ENCODE measurements around the gene CRYBG1. TPM values are rescaled to one million over a fixed set of nuclear protein-coding genes. Genes with fewer than 3 reads are reported as not detected.
A peak's percentile ranks its signal among the peaks of the same experiment; 100 is the strongest.

The CRYBG1 gene
- polyA plus RNA-seq, 1 experiment = 0.75 TPM

DNA sequence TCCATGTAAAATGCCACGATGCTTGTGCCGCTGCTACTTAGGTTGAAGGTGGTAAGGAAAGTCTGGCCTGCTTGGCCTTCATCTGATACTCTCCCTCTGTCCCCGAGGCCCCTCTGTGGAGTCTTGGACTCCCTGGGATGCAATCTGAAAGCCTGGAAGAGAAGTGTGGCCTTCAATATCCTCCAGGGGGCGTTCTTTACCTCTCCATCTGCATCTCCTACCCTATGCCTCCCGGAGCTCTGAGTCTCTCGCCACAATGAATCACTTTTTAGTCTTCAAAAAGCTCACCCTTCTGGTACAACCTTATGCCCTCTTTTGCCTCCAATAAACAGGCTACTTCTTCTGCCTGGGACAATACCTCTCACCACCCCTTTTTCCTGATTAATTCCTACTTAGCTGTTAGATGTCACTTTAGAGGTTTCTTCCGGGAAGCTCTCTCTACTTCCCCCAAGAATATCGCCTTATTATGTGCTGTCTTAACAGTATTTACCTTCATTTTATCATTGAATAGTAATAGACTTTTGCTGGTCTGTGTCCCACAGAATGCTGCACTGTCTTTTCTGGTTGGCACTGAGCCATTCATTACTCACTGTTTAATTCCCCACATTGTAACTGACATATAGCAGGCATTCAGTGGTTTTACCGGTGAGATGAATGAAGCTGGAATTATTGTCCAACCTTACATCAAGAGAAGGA is 21.0 kb upstream of the CRYBG1 start:
- H3K4me3 ChIP-seq (ENCODE audit: low read depth, low read length) = no peak overlapping the region
- DNase-seq (ENCODE audit: low read depth) = peak; percentile 8
- H3K36me3 ChIP-seq (ENCODE audit: control insufficient read depth, insufficient read depth, low read length) = no peaks in the 10 kb centered on the region
- ChIA-PET CTCF (interaction anchor here (0.6 to 2.6 kb wide), 29 partner anchors 8 to 909 kb away, joined by 3 to 22 read pairs (median 4); partner anchors contain the start of genes ATG5 and CRYBG1), POLR2A (no interaction called here)
- TF ChIP-seq, protein P1, sequence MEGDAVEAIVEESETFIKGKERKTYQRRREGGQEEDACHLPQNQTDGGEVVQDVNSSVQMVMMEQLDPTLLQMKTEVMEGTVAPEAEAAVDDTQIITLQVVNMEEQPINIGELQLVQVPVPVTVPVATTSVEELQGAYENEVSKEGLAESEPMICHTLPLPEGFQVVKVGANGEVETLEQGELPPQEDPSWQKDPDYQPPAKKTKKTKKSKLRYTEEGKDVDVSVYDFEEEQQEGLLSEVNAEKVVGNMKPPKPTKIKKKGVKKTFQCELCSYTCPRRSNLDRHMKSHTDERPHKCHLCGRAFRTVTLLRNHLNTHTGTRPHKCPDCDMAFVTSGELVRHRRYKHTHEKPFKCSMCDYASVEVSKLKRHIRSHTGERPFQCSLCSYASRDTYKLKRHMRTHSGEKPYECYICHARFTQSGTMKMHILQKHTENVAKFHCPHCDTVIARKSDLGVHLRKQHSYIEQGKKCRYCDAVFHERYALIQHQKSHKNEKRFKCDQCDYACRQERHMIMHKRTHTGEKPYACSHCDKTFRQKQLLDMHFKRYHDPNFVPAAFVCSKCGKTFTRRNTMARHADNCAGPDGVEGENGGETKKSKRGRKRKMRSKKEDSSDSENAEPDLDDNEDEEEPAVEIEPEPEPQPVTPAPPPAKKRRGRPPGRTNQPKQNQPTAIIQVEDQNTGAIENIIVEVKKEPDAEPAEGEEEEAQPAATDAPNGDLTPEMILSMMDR (IDR thresholded peaks at IDR 0.05; ENCODE audit: insufficient read depth, low read depth, low read length) = peak; percentile 87
- peaks cover 2% of the 10 kb centered on the region for H3K27me3 ChIP-seq (ENCODE audit: control insufficient read depth, insufficient read depth, low read length)

DNA sequence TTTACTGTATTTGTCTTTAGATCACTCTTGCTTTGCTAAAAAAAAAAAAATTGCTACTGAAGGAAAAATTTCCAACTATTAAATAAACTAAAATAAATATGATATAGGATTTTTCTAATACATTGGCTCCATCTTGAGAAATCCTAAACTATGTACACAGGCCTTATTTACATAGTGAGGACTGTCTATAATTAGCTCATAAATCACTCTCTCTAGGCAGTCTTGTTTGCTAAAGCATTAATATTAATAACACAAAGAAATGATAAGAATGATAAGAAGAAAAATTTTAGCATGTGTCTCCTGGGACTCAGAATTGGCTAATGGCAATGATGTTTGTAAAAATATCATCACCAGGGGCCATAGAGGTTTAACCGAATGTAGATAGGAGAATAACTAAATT is 13.3 kb upstream of the CRYBG1 start:
- ChIA-PET CTCF (interaction anchor here (1.2 to 3.0 kb wide), 3 partner anchors 8 to 50 kb away, joined by 3 to 16 read pairs (median 7); partner anchors contain the start of gene CRYBG1), POLR2A (no interaction called here)
- TF ChIP-seq, protein P1 (IDR thresholded peaks at IDR 0.05; ENCODE audit: insufficient read depth, low read depth, low read length) = no peak
- DNase-seq (ENCODE audit: low read depth) = no peak
- Histone ChIP-seq H3K36me3 (ENCODE audit: control insufficient read depth, insufficient read depth, low read length) (no peaks in the 10 kb centered on the region), H3K27me3 (ENCODE audit: control insufficient read depth, insufficient read depth, low read length) (no peaks in the 10 kb centered on the region), H3K4me3 (ENCODE audit: low read depth, low read length) (no peak overlapping the region)

DNA sequence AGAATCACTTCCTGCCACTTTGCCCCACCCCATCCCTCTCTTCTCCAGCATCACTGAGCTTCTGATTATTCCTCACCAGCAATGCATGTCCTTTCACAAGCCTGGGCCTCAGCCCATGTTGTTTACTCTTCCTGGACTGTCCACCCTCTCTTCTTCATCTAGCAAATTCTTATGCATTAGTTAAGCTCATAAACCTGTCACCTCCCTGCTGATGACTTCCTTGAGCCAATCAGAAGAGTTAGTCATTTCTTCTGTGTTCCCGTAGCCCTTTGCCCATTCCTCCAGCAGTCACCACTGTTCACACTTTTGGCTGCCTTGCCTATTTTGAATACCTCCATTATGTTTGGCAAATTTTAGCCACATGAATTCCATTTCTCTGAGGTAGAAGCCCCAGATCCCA is 4.1 kb upstream of the CRYBG1 start:
- Histone ChIP-seq H3K36me3 (ENCODE audit: control insufficient read depth, insufficient read depth, low read length) (no peaks in the 10 kb centered on the region), H3K27me3 (ENCODE audit: control insufficient read depth, insufficient read depth, low read length) (peaks cover 13% of the 10 kb centered on the region), H3K4me3 (ENCODE audit: low read depth, low read length) (no peak overlapping the region)
- TF ChIP-seq, protein P1 (IDR thresholded peaks at IDR 0.05; ENCODE audit: insufficient read depth, low read depth, low read length) = no peak
- ChIA-PET CTCF (interaction anchor here (1.1 to 2.2 kb wide), 2 partner anchors 17 to 89 kb away, joined by 3 to 5 read pairs; no protein-coding TSS in a partner anchor), POLR2A (no interaction called here)
- no peak for DNase-seq (ENCODE audit: low read depth)

DNA sequence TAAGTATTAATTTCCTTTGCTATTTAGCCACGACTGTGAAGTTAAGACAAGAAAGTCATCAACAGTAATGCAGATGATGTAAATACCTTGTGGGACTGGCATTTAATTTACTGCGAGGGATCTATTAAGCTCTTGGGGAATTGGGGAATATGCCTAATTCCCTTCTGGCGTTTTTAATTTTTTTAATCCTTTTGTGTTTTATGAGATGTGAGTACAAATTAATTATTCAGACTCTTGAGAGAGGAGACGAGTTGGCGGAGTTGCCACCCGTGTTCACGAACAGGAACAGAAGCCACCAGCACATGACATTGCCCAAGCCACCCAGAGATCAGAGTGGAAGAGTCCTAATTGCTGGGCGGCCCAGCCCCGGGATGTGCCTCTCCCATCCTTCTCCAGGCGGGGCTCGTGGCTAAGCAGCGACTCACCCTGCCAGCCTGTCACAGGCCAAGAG is 533 bp upstream of the CRYBG1 start:
- H3K4me3 ChIP-seq (ENCODE audit: low read depth, low read length) = no peak overlapping the region
- POLR2A ChIA-PET = no interaction called here
- TF ChIP-seq, protein P1 (IDR thresholded peaks at IDR 0.05; ENCODE audit: insufficient read depth, low read depth, low read length) = no peak
- DNase-seq (ENCODE audit: low read depth) = no peak
- H3K27me3 ChIP-seq (ENCODE audit: control insufficient read depth, insufficient read depth, low read length) = peaks cover 14% of the 10 kb centered on the region
- no peaks in the 10 kb centered on the region for H3K36me3 ChIP-seq (ENCODE audit: control insufficient read depth, insufficient read depth, low read length)
- CTCF ChIA-PET = interaction anchor here (0.9 to 5.0 kb wide), 12 partner anchors 10 to 619 kb away, joined by 3 to 33 read pairs (median 5); no protein-coding TSS in a partner anchor

DNA sequence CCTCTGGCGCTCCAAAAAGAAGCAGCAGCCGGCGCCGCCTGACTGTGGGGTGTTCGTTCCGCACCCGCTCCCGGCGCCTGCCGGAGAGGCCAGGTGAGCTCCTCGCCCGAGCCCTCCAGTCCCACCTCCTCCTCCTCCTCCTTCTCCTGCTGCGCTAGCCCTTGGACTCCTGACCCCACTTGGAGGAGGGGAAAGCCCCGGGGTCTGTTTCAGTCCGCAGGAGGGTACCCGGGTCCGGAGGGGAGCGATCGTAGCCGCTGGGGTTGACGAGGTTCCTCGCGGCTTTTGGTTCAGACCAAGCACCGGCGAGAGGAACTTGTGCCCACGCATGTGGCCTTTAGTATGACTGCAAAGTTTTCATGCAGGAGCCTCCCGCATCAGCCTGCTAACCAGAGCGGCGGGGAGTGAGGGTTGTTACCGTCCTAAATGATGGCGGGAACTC is 493 bp downstream of the CRYBG1 start:
- Histone ChIP-seq H3K36me3 (ENCODE audit: control insufficient read depth, insufficient read depth, low read length) (no peaks in the 10 kb centered on the region), H3K27me3 (ENCODE audit: control insufficient read depth, insufficient read depth, low read length) (peaks cover 14% of the 10 kb centered on the region), H3K4me3 (ENCODE audit: low read depth, low read length) (peak overlapping the region; percentile 35)
- ChIA-PET POLR2A (no interaction called here), CTCF (interaction anchor here (0.6 to 5.0 kb wide), 21 partner anchors 10 to 1271 kb away, joined by 3 to 33 read pairs (median 4); partner anchors contain the start of gene ATG5)
- TF ChIP-seq, protein P1 (IDR thresholded peaks at IDR 0.05; ENCODE audit: insufficient read depth, low read depth, low read length) = no peak
- no peak for DNase-seq (ENCODE audit: low read depth)

Data from BJ (cell line).